ENCODE data around the gene SEC24A.
"Not testable (repeated sequence)": the region's sequence is repeated elsewhere in the genome, so short reads cannot be mapped to it uniquely, and the experiment has no call there.

Gene SEC24A

DNA sequence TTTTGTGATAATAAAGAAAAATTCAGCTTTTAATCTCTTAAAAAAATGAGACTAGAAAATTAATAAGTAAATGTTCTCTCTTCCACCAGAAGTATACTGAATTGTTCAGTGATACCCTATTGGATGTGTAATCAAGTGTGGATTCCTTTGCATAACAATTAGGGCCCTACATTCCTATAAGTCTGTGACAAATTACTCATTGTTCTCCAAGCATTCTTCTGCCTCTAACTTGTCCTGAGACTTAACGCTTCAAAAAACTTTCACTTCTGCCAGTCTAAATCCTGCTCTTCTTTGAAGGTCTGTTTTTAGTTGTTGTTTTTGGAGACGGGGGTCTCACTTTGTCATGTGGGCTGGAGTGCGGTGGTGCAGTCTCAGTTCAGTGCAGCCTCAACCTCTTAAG, 100.8 kb downstream of the SEC24A start:
- DNase-seq (ENCODE audit: low read depth): no peak

DNA sequence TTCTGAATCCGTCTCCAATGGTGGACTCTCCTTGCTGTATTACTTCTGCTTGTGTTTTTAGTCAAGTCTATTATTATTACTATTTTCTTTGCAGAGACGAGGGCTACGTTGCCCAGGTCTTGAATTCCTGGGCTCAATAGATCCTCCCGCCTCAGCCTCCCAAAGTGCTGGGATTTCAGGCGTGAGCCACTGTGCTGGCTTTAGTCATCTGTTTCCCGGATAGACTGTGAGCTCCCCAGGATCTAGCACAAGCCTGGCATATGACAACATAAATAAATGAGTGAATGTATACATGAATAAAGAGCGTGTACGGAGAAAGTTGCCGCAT, 109.6 kb downstream of the SEC24A start:
- DNase-seq (ENCODE audit: low read depth): no peak

DNA sequence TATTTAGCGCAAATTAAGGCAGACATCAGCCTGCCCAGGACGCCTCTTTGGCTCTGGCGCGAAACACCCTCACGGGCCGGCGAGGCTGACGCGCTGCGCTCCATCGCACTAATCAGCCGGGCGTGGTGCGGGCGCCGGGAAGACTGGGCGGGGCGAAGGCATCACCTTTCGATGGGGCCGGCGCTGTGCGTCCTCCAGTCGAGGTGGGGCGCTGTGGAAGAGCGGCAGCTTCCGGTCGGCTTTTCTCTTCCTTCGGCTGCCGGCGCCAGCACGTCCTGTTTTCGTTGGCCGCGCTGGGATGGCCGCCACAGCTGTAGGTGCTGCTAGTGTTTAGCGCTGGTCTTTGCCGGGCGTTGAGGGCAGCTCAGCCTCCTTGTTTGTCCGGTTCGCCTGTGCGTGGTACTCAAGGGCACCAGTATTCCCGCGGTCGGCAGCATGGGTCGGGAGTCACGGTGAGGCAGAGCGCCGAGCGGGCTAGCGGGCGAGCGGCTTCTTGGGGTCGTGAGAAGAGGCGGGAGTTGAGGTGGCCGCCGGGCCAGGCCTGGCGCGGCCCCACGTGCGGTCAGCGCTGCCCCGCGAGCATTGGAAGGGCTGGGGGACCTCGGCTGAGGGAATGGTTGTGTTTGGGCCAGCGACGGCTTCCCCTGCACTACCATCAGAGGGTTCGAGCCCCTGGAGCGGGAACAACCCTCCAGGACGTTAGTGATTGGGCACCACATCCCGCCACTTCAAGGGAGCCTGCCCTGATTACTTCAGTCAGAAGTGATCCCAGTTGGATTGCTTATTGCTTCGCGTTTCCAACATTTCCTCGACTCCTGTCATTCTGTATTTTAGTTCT, 110.1 kb downstream of the SEC24A start, which contains the start of gene DDX46:
Gene DDX46 (plus strand): TSS at position 276 of the 838 bp plus-strand sequence. CDS start 160 bp downstream, at position 436.
- DNase-seq (ENCODE audit: low read depth): peak; percentile 89

DNA sequence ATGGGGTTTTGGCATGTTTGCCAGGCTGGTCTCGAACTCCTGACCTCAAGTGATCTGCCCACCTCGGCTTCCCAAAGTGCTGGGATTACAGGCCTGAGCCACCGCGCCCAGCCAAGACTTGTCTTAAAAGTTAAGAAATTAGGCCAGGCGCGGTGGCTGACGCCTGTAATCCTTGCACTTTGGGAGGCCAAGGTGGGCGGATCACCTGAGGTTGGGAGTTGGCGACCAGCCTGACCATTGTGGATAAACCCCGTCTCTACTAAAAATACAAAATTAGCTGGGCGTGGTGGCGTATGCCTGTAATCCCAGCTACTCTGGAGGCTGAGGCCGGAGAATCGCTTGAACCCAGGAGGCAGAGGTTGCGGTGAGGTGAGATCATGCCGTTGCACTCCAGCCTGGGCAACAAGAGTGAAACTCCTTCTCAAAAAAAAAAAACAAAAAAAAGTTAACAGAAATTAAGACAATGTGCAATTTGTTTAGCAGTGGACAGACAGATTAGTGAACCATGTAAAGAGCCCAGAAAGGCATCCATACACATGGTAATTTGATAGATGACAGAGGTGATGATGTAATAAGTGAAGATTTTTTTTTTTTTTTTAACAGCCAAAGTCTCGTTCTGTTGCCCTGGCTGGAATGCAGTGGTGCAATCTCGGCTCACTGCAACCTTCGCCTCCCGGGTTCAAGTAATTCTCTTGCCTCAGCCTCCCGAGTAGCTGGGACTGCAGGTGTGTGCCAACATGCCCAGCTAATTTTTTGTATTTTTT, 119.1 kb downstream of the SEC24A start:
- DNase-seq (ENCODE audit: low read depth): not testable (repeated sequence)

DNA sequence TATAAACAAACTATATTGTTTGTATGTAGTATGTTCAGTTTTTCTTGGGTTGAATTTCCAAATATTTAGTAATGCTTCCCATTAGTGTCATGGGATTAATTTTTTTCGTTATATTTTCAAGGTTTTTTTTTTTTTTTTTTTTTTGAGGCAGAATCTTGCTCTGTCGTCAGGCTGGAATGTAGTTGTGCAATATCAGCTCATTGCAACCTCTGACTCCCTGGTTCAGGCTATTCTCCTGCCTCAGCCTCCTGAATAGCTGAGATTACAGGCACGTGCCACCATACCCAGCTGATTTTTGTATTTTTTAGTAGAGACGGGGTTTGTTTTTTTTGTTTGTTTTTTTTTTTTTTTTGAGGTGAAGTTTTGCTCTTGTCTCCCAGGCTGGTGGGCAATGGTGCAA, 120.6 kb downstream of the SEC24A start:
- DNase-seq (ENCODE audit: low read depth): no peak

DNA sequence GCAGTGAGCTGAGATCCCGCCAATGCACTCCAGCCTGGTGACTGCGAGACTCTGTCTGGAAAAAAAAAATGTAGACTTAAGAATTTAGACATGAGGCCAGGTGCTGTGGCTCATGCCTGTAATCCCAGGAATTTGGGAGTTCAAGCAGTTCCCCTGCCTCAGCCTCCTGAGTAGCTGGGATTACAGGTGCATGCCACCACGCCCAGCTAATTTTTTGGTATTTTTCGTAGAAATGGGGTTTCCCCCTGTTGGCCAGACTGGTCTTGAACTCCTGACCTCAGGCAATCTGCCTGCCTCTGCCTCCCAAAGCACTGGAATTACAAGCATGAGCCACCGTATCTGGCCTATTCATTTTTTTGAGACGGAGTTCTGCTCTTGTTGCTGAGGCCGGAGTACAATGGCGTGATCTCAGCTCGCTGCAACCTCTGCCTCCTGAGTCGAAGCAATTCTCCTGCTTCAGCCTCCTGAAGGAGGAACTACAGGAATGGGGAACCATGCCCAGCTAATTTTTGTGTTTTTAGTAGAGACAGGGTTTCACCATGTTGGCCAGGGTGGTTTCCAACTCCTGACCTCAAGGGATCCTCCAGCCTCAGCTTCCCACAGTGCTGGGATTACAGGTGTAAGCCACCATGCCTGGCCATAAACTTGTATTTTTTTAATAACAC, 124.0 kb downstream of the SEC24A start:
- DNase-seq (ENCODE audit: low read depth): no peak

DNA sequence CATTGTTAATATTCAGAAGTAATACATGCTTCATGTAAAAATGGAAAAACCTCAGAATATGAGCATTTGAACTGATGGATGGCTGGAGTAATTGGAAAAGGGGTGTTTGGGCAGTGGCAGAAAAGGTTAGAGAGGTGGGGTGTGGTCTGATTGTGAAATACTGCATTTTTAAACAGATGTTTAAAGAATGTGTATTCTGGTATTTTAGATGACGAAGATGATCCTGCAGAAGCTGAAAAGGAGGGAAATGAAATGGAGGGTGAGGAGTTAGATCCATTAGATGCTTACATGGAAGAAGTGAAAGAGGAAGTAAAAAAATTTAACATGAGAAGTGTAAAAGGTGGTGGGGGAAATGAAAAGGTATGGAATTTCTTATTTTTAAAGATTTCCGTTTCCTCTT, 128.8 kb downstream of the SEC24A start:
- no peak for DNase-seq (ENCODE audit: low read depth)

Data from stimulated activated CD8-positive, alpha-beta memory T cell treated with anti-CD3 and anti-CD28 coated beads, Interleukin-7, amount 100 ng/mL, for 24 hours (primary cell).